Endothelial cell of umbilical vein (primary cell): ENCODE results near the gene RNF32.

ENCODE experiments used
- FOS ChIP-seq: IDR thresholded peaks from 2 replicates; pipeline ENCODE4 v1.6.1; 2011; ENCODE audit warnings: mild to moderate bottlenecking, low read length, moderate library complexity, borderline replicate concordance; ENCODE audit not compliant: insufficient read depth
- GATA2 ChIP-seq: IDR thresholded peaks from 2 replicates; pipeline ENCODE4 v1.7.0; 2011; ENCODE audit warnings: low read depth, mild to moderate bottlenecking, moderate library complexity, mixed read lengths, low read length; ENCODE audit not compliant: insufficient read length, insufficient read depth
- JUN ChIP-seq: IDR thresholded peaks from 2 replicates; pipeline ENCODE4 v1.6.1; 2011; ENCODE audit warnings: borderline replicate concordance, low read depth; ENCODE audit not compliant: insufficient read length, insufficient read depth
- POLR2A ChIP-seq: IDR thresholded peaks from 2 replicates; pipeline ENCODE4 v1.6.1; 2012; ENCODE audit warnings: low read depth, mild to moderate bottlenecking, control low read depth, low read length
- TF ChIP-seq, protein P1 (sequence below), 2 donors: IDR thresholded peaks; 1 replicate in 1 of 2; 2 replicates in 1 of 2; pipeline ENCODE4 v1.5.1; 2011; ENCODE audit warnings: low read length in 2 of 2, mild to moderate bottlenecking in 2 of 2, moderate library complexity in 2 of 2, control low read depth in 1 of 2, inconsistent platforms in 1 of 2, low read depth in 1 of 2; ENCODE audit not compliant: insufficient read depth in 1 of 2; ENCODE audit errors: extremely low read depth in 1 of 2
- TF ChIP-seq, protein P2 (sequence below): IDR thresholded peaks from 2 replicates; pipeline ENCODE4 v1.6.1; 2011; ENCODE audit not compliant: insufficient read depth, insufficient read length

DNA sequence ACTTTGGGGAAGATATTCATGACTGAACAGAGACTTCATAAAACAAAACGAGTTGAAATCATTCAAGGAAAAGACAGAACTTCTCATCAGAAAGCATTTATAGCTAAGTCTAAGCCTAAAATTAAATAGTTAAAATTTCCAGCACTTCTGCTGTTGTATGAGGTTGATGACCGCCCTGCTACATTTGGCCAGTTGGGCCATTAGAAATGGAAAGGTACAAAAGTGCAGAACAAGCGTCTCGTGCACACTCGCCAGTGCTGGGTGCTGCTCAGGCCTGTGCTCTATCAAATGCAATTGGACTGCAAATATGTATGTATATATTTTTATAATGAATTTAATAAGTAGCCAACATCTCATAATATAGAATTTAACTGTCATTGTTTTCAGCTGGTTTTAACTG, 34.4 kb upstream of the RNF32 start:
- TF ChIP-seq, protein P1, sequence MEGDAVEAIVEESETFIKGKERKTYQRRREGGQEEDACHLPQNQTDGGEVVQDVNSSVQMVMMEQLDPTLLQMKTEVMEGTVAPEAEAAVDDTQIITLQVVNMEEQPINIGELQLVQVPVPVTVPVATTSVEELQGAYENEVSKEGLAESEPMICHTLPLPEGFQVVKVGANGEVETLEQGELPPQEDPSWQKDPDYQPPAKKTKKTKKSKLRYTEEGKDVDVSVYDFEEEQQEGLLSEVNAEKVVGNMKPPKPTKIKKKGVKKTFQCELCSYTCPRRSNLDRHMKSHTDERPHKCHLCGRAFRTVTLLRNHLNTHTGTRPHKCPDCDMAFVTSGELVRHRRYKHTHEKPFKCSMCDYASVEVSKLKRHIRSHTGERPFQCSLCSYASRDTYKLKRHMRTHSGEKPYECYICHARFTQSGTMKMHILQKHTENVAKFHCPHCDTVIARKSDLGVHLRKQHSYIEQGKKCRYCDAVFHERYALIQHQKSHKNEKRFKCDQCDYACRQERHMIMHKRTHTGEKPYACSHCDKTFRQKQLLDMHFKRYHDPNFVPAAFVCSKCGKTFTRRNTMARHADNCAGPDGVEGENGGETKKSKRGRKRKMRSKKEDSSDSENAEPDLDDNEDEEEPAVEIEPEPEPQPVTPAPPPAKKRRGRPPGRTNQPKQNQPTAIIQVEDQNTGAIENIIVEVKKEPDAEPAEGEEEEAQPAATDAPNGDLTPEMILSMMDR (IDR thresholded peaks at IDR 0.05; ENCODE audit: extremely low read depth in 1 of 2, insufficient read depth in 1 of 2, low read depth in 1 of 2, low read length in 2 of 2), result no peak
- TF ChIP-seq POLR2A (no peak), FOS (no peak), JUN (no peak), GATA2 (no peak)
- TF ChIP-seq, protein P2, sequence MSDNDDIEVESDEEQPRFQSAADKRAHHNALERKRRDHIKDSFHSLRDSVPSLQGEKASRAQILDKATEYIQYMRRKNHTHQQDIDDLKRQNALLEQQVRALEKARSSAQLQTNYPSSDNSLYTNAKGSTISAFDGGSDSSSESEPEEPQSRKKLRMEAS, result no peak
